ENCODE results near the gene DIPK1B.
"Not testable (repeated sequence)": the region's sequence is repeated elsewhere in the genome, so short reads cannot be mapped to it uniquely, and the experiment has no call there.

DIPK1B gene

DNA sequence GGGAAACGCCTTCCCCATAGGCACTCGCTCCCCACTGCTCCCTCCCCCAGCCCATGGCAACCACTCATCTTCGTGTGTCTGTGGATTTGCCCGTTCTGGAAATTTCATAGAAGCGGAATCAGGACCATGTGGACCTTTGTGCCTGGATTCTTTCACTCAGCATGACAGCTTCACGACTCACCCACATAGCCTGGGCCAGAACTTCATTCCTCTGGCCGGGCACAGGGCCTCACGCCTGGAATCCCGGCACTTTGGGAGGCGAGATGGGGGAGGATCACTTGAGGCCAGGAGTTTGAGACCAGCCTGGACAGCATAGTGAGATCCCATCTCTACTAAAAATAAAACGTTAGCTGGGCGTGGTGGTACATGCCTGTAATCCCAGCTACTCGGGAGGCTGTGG, 12.1 kb upstream of the DIPK1B start:
- no peak for DNase-seq

- DNase-seq, result peak; percentile 60
Observed at GRCh38 chr9:136700959-136701667, 11.3 kb upstream of the DIPK1B start.

DNA sequence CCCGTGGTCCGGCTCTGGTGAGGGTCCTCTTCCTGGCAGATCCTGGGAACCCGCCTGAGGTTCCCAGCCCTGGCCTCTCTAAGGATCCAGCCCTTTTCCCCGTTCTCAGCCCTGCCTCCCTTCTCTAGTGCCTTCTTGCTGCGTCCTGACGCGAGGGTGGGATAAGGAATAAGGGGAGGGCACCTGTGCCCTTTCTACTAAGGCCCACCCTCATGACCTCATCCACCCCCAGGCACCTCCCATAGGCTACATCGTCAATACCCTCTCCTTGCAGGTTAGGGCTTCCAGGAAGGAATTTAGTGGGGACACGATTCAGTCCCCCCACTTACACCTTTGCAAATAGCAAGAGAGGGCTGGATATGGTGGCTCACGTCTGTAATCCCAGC, 10.7 kb upstream of the DIPK1B start:
- no peak for DNase-seq

GRCh38 chr9:136703276-136703860, 9.0 kb upstream of the DIPK1B start:
- no peak for DNase-seq

- not testable (repeated sequence) for DNase-seq
Observed at GRCh38 chr9:136704741-136705140, 7.6 kb upstream of the DIPK1B start.

DNA sequence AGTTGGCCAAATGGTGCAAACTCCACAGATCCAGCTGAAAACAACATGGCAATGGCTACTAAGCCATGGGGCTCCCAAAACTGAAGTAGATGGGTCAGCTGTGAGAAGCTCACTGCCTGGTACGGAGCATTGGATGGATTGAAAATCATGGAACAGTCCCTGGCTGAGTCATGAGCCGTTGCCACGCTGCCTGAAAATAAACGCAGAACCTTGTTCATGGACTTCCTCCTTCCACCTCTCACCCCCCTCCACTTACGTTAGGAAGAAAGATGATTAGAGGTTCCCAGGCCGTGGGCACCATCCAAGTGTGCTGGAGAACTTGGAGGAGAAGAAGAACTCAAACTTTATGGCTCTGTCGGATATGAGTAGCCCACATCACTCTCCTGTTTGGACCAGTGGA, 6.8 kb upstream of the DIPK1B start:
- no peak for DNase-seq

GRCh38 chr9:136707011-136707410, 5.4 kb upstream of the DIPK1B start:
- DNase-seq, result no peak

DNA sequence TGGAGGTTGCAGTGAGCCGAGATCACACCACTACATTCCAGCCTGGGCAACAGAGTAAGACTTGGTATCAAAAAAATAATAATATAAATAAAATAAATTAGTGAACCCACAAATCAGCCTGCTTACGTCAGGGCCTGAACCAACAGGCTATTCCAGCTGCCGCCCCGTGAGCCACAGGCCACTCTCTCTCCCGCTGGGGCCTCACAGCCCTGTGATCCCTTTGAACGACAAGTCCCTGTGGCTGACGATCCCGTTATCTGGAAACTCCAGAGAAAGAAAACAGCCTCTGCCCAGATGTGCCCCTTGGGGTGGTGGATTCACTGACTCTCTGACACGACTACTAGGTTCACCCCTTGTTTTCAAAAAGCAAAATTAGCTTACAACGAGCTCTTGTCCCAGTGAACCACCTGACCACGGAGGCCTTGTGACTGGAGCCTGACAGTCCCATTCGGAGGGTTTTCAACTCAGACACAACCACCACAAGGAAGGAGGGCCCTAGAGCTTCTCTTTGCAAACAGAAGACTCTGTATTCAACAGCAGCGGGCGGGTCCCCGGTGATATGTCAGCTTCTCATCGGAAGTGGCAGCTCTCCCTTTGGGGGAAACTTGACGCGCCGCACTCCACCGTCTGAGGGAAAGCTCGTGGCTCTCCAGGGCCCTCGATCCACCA, 4.4 kb upstream of the DIPK1B start:
- no peak for DNase-seq

GRCh38 chr9:136709454-136710109, 2.8 kb upstream of the DIPK1B start:
- no peak for DNase-seq

GRCh38 chr9:136710543-136710942, 1.8 kb upstream of the DIPK1B start:
- no peak for DNase-seq

DNA sequence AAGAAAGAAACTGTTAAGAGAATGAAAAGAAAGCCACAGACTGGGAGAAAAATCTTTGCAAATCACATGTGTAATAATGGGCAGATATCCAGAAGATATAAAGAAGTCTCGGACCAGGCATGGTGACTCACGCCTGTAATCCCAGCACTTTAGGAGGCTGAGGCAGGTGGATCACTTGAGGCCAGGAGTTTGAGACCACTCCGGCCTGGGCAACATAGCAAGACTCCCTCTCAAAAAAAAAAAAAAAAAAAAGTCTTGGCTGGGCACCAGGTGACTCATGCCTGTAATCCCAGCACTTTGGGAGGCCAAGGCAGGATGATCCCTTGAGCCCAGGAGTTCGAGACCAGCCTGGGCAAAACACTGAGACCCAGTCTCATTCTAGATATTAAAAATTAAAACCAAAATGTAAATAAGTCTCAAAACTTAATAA, 1.1 kb upstream of the DIPK1B start:
- DNase-seq, result not testable (repeated sequence)

DNA sequence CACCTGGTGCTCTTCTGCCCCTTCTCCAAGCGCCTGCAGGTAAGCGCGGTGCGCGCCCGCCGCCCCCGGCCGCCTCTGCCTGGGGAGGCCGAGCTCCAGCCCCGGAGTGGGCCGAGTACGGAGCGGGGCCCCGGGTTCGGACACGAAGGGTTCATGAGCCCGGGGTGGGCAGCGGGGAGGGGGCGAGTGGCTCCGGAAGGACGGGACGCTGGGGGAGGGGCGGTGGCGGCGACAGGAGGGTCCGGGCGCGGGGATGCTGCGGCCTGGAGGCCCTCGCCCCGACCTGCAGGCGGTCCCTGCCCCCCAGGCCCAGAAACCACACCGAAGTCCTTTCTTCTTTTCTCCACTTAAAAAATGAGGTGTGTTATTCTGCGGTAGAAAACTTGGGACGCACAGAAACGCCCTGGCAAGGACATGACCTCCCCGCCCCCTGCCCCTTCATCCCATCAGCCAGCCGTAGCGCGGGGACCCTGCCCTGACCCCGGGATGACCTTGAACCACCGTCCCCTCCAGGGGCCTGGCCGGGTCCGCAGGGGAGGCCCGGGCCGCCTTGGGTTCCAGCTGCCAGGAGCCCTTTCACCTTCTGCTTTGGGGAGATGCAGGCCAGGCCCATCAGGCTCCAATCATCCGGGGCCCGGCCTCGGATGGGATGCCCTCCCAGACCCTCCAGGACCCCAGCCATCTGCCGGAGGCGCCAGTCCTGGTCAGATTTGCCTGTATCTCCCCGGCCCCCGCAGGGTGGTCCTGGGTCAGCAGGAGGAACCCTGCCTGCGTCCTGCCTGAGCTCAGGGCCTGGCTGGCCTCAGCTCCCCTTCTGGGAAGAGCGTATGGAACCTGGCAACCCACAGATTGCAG, 545 bp downstream of the DIPK1B start:
- DNase-seq, result no peak

GRCh38 chr9:136713550-136713949, 1.2 kb downstream of the DIPK1B start:
- no peak for DNase-seq

DNA sequence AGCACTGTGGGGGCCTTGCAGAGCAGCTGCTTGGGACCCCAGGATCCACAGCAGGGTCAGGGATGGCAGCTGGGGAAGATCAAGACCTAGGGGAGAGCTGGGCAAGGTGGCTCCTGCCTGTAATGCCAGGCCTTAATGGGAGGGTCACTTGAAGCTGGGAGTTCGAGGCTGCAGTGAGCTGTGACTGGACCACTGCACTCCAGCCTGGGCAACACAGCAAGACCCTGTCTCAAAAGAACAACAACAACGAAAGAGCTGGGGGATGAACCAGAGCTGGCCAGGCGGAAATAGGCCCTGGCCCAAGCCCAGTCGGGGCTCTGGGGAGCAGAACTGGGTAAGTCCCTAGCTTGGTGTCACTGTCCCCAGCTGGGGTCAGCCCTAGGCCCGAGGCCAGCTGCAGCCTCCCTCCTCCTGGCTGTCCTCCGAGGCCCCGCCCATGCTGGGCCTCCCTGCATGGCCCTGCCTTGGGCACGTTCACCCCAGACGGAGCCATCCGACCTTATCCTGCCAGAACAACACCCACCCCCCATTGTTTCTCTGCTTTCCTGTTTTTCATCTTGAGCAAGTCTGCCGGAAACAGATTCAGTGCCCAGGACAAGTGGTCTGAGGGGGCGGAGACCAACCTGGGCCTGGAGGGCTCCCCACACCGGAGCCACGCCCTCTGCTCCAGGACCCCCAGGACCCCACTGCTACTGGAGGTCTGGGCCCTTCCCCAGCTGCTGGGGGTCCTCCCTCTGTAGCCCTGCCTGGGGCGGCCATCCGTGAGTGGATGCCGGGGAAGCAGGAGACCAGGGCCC, 1.9 kb downstream of the DIPK1B start:
- DNase-seq, result no peak

DNA sequence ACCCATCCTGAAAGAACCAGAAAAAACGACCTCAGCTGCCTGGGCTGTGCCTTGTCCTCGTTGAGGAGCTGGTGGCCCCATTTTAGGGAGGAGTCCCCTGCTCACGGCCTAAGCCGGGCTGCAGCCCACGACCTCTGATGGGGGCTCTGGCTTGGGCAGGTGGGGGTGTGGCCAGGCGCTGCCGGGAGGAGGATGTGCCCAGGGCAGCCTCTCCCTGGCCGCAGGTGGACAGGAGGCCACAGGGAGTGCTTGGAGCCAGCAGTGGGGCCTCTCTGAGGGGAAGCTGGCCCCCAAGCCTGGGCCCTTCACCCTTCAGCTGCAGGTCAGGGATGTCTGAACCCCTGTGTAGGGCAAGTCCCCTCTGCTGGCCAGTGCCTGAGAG, 2.5 kb downstream of the DIPK1B start:
- no peak for DNase-seq

GRCh38 chr9:136717399-136717798, 5.0 kb downstream of the DIPK1B start:
- DNase-seq, result no peak

DNA sequence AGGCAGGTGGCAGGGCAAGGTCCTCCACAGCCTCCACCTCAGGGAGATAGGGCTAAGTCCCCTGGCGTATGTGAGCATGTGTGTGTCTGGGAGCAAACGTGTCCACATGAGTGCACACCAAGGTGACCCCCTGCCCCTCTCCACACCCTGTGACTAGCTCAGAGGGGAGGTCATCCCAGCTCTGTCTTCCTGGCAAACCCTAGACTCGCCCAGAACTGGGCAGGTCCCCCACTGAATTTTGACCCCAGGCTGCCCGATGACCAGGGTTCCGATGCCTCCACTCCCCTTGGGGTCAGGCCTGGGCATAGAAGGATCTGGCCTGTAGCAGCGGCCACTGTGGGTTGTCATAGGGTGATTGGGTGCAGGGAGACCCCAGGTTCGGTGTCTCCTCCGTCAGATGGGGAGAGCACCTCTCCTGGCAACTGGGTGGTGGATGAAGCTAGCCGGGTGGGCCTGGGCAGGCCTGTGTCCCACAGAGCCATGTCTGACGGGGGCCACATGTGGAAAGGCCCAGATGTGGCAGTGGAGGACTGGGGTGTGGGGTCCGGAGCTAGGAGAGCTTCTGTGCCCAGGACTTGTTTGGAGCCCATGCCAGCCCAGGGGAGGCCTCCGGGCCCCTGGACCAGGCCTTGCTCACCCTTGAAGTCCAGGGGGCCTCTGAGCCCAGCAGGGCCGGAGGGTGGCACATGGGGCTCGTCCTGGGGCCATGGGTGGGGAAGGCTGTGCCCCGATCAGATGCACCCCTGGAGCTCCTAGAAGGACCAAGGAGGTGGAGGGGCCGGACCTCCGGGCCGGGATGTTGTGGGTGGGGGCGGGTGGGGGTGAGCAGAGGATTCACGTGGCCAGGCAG, 6.2 kb downstream of the DIPK1B start:
- no peak for DNase-seq

DNA sequence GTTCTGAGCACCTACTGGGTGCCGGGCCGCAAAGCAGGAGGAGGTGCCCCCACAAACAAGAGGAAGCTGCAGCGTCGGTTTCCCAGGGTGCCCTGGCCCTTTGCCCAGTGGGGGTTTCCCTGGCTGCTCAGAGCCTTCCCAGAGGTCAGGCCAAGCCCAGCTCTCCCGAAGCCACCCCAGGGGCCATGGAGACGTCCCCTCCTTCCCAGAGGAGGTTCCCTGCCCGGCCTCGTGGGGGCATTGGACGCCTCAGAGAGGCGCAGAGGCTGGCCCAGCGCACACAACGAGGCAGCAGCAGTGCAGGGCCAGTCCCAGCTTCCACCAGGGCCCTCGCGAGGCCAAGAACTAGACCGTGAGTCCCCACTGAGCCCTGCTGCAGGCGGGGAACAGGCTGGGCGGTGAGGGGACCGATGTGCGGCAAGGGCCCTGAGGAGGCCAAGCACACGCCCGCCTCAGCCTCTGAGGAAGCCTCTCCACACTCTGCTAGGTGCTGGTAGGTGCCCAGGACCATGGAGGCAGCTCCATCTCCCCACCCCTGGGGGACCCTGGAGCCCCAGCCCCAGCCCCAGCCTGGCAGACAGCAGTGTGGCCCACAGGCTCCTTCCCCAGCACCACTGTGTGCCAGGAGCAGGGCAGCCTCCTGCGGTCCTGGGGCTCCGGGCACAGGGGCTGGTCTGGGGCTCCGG, 7.0 kb downstream of the DIPK1B start:
- DNase-seq, result no peak

DNA sequence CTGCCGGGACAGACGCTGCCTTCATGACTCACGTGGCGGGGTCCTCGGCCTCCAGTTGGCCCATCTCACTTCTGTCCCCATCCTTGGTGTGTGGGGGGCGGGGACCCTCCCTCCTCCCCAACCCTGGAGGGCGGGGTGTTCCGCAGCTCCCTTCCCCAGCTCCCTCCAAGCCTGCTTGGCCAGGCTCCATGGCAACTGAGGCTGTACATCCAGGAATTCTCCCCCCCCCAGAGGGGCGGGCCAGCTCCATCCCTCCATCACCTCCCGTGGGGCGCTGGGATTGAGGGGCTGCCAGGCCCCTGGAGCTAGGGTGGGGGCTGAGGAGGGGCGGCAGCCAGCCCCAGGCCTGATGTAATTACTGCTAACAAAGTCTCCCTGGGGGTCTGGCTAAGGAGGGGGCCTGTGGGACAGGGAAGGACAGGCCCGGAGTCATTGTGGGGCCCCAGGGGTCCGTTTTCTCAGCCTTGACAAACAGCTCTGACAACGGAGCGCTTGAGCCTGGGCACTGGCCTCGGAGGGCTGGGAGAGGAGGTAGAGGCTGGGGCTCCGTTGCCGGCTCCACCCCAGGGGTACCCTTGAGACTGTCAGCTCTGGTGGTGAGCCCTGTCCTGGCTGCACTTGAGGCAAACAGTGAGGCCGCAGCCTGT, 8.0 kb downstream of the DIPK1B start:
- DNase-seq, result no peak

DNA sequence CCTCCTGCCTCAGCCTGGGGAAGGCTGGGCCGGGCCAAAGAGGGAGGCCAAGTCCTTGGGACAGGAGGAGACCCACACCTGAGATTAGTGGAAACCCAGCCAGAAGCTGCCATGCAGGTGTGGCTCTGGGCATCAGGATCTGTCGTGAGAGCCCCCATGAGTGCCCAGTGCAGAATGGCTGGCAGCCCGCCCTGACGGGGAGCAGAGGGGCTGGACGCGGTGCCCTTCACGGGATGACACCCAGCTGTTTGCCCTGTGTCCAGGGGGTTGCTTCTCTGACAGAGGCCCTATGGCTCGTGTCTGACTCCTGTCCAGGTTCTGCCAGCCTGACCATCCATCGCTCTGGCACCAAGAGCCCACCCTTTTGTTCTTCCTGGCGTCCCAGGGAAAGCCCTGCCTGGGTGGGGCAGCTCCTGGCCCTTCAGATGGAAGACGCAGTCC, 8.5 kb downstream of the DIPK1B start:
- no peak for DNase-seq
